Vagina (tissue), 2 donors: ENCODE measurements around the gene STIM2. TPM values are rescaled to one million over a fixed set of nuclear protein-coding genes. Genes with fewer than 3 reads are reported as not detected.
"Not testable (repeated sequence)": the region's sequence is repeated elsewhere in the genome, so short reads cannot be mapped to it uniquely, and the experiment has no call there.

ENCODE experiments used
- DNase-seq, 2 donors: peaks; one replicate each; pipeline ENCODE4 v3.0.0-alpha.2; 2017; ENCODE audit errors: extremely low spot score in 2 of 2
- H3K27ac ChIP-seq: fragments of 200-600 bp; sonication (generic); one replicate; pipeline ENCODE4 v1.5.1; 2019
- H3K27me3 ChIP-seq: fragments of 200-600 bp; sonication (generic); one replicate; pipeline ENCODE4 v1.5.1; 2019
- H3K36me3 ChIP-seq, 2 donors: fragments of 200-600 bp; sonication (generic); one replicate each; pipeline ENCODE4 v1.5.1; 2017 to 2019
- H3K4me1 ChIP-seq: fragments of 200-600 bp; sonication (generic); one replicate; pipeline ENCODE4 v1.5.1; 2019
- H3K4me3 ChIP-seq, 2 donors: fragments of 200-600 bp; sonication (generic); 1 replicate in 1 of 2; 2 replicates in 1 of 2; pipeline ENCODE4 v1.5.1; 2016 to 2019
- H3K9me3 ChIP-seq: fragments of 200-600 bp; sonication (generic); one replicate; pipeline ENCODE4 v1.5.1; 2019
- CTCF ChIP-seq, 3 experiments: fragments of 450-650 bp in 2 of 3; fragments of 200-600 bp in 1 of 3; sonication (generic) in 1 of 3; IDR thresholded peaks; one replicate each; pipeline ENCODE4 v1.5.1; 2017 to 2019; ENCODE audit warnings: antibody characterized with exemption in 3 of 3, mild to moderate bottlenecking in 2 of 3, moderate library complexity in 2 of 3
- POLR2A ChIP-seq, 2 donors: fragments of 450-650 bp; IDR thresholded peaks; one replicate each; pipeline ENCODE4 v1.6.1; 2017; ENCODE audit warnings: antibody characterized with exemption in 2 of 2, mild to moderate bottlenecking in 2 of 2, moderate library complexity in 2 of 2
- POLR2AphosphoS5 ChIP-seq, 2 donors: sonication (generic); formaldehyde crosslinking; IDR thresholded peaks; one replicate each; pipeline ENCODE4 v1.9.0; 2017; ENCODE audit warnings: antibody characterized with exemption in 2 of 2, mild to moderate bottlenecking in 2 of 2, low read depth in 1 of 2; ENCODE audit not compliant: insufficient read depth in 1 of 2
- intact Hi-C: fragments of 100-400 bp; cut with DNase I; formaldehyde crosslinking; loops from one replicate; pipeline ENCODE4 v1.15.1; 2023
- total RNA-seq: library from RNA; depleted of rRNA; stranded (reverse); fragments of >200 nt; gene quantifications from one replicate; pipeline ENCODE4 v1.2.3, GENCODE V29; 2016

Gene STIM2
- total RNA-seq, 1 donor from 2014 or later = 39.5 TPM

GRCh38 chr4:26821677-26822503 lies 38.8 kb upstream of the STIM2 start:
- TF ChIP-seq CTCF (IDR thresholded peaks at IDR 0.05) (no peak), POLR2A (IDR thresholded peaks at IDR 0.05) (no peak), POLR2AphosphoS5 (IDR thresholded peaks at IDR 0.05; ENCODE audit: insufficient read depth in 1 of 2, low read depth in 1 of 2) (no peak)
- no peaks in the 10 kb centered on the region for H3K36me3 ChIP-seq
- no peaks in the 10 kb centered on the region for H3K4me1 ChIP-seq
- no peak overlapping the region for H3K27ac ChIP-seq
- no peaks in the 10 kb centered on the region for H3K27me3 ChIP-seq
- H3K9me3 ChIP-seq = no peaks in the 10 kb centered on the region
- no peak for DNase-seq
- no peak overlapping the region for H3K4me3 ChIP-seq
- intact Hi-C loops = no loop called here

- no peak for DNase-seq
- H3K4me3 ChIP-seq = no peak overlapping the region
- intact Hi-C loops = no loop called here
- TF ChIP-seq POLR2AphosphoS5 (IDR thresholded peaks at IDR 0.05; ENCODE audit: insufficient read depth in 1 of 2, low read depth in 1 of 2) (no peak), CTCF (IDR thresholded peaks at IDR 0.05) (no peak), POLR2A (IDR thresholded peaks at IDR 0.05) (no peak)
- no peaks in the 10 kb centered on the region for H3K4me1 ChIP-seq
- H3K9me3 ChIP-seq = no peaks in the 10 kb centered on the region
- H3K27ac ChIP-seq = no peak overlapping the region
- no peaks in the 10 kb centered on the region for H3K27me3 ChIP-seq
- no peaks in the 10 kb centered on the region for H3K36me3 ChIP-seq
Measured at GRCh38 chr4:26822546-26822945, 38.1 kb upstream of the STIM2 start.

GRCh38 chr4:26822974-26823373 lies 37.7 kb upstream of the STIM2 start:
- H3K4me1 ChIP-seq, H3K27me3 ChIP-seq, DNase-seq, H3K9me3 ChIP-seq, H3K36me3 ChIP-seq, intact Hi-C loops, H3K4me3 ChIP-seq, H3K27ac ChIP-seq: not testable (repeated sequence)

- DNase-seq = no peak
- H3K27ac ChIP-seq = no peak overlapping the region
- no peak for TF ChIP-seq POLR2AphosphoS5 (IDR thresholded peaks at IDR 0.05; ENCODE audit: insufficient read depth in 1 of 2, low read depth in 1 of 2)
- H3K27me3 ChIP-seq = no peaks in the 10 kb centered on the region
- H3K9me3 ChIP-seq = no peaks in the 10 kb centered on the region
- H3K4me3 ChIP-seq = no peak overlapping the region
- no peaks in the 10 kb centered on the region for H3K36me3 ChIP-seq
- intact Hi-C loops = no loop called here
- no peaks in the 10 kb centered on the region for H3K4me1 ChIP-seq
Measured at GRCh38 chr4:26823583-26823982, 37.1 kb upstream of the STIM2 start.

- Histone ChIP-seq H3K4me1 (no peaks in the 10 kb centered on the region), H3K27me3 (no peaks in the 10 kb centered on the region), H3K27ac (no peak overlapping the region), H3K36me3 (no peaks in the 10 kb centered on the region), H3K9me3 (no peaks in the 10 kb centered on the region), H3K4me3 (no peak overlapping the region)
- TF ChIP-seq POLR2AphosphoS5 (IDR thresholded peaks at IDR 0.05; ENCODE audit: insufficient read depth in 1 of 2, low read depth in 1 of 2) (no peak), CTCF (IDR thresholded peaks at IDR 0.05) (no peak), POLR2A (IDR thresholded peaks at IDR 0.05) (no peak)
- intact Hi-C loops = no loop called here
- no peak for DNase-seq
Measured at GRCh38 chr4:26824667-26825066, 36.0 kb upstream of the STIM2 start.

GRCh38 chr4:26826721-26827120 lies 33.9 kb upstream of the STIM2 start:
- TF ChIP-seq POLR2A (IDR thresholded peaks at IDR 0.05) = no peak
- TF ChIP-seq CTCF (IDR thresholded peaks at IDR 0.05) = no peak
- TF ChIP-seq POLR2AphosphoS5 (IDR thresholded peaks at IDR 0.05; ENCODE audit: insufficient read depth in 1 of 2, low read depth in 1 of 2) = no peak
- H3K27ac ChIP-seq = no peak overlapping the region
- no peaks in the 10 kb centered on the region for H3K9me3 ChIP-seq
- H3K36me3 ChIP-seq = no peaks in the 10 kb centered on the region
- no peak overlapping the region for H3K4me3 ChIP-seq
- intact Hi-C loops = no loop called here
- DNase-seq = no peak
- H3K4me1 ChIP-seq = no peaks in the 10 kb centered on the region
- no peaks in the 10 kb centered on the region for H3K27me3 ChIP-seq

- DNase-seq, H3K4me1 ChIP-seq, H3K36me3 ChIP-seq, H3K9me3 ChIP-seq, H3K27ac ChIP-seq, H3K27me3 ChIP-seq, intact Hi-C loops, H3K4me3 ChIP-seq: not testable (repeated sequence)
Measured at GRCh38 chr4:26827336-26827735, 33.3 kb upstream of the STIM2 start.
